Stimulated activated CD8-positive, alpha-beta memory T cell treated with anti-CD3 and anti-CD28 coated beads, Interleukin-15, amount 100 ng/mL, for 1 hour (primary cell): ENCODE measurements around the gene PIK3C2G.

ENCODE experiments used
- DNase-seq: peaks from one replicate; pipeline ENCODE4 v3.0.0-alpha.2; 2020; ENCODE audit warnings: low read depth

Gene PIK3C2G

DNA sequence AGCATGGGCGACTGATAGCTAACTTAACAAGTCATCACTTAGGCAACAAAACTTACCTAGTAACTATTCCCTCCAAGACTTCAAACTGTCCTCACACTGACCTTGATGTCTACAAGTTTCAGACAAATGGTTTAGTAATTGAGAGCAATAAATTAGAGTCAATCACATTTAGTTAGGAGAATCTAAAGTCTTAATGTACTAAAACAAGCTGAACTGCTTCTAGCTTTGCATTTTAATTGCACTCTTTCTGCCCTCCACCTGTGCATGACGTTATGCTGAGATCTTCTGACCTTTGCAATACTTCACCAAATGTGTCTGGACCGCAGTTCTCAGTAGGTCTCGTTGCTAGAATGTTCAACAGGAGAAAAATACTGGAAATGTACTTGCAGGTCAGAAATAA is 158.0 kb downstream of the PIK3C2G start:
- DNase-seq = no peak

DNA sequence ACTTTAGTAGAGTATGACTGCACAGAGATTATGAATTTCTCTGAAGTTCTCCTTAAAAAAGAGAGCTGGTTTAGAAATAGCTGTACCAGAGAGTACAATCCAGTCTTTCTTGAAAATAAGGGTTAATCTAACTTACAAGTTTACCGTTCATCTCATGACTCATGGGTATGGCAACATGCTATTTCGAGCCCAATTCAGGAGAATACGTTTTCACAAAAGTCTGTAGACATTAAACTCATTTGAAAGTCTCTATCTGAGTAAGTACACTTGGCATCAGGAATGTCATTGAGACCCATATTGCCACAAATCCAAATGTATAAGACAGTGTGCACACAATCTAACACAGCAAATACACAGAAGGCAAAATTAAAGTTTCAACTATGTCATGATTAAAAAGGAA is 160.5 kb downstream of the PIK3C2G start:
- DNase-seq = no peak

DNA sequence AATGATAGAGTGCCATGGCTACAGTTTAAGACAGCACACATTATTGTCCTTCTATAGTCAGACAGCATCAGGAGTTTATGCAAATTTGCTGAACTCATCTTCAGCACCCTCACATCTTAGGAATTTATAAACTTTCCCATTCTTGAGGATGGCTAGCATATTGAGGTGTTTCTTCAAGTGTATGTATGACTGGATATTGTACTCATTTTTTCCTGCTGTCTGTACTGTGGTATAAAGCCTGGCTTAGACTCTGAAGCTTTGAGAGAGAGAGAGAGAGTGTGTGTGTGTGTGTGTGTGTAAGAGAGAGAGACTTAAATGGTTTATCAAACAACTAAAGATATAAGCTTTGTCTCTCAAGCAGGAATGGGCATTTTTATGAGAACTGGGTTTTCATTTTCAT is 161.6 kb downstream of the PIK3C2G start:
- no peak for DNase-seq

DNA sequence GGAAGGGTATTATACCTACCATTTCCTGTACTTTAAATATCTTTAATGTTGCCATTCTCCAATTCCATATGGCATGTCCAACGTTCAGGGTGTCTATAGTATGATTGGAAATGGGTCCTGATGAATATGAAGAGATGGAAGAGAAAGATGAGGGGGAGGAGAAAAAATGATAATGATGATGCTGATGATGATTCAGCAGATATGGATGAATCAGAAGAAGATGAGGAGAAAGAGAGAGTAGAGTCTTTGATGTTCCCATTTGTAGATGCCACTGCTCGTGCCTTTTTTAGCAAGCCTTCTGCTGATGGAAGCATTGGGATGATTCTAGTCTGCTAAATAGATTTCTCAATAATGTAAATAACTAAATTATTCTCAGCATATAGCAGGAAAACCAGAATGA is 163.5 kb downstream of the PIK3C2G start:
- DNase-seq = no peak

DNA sequence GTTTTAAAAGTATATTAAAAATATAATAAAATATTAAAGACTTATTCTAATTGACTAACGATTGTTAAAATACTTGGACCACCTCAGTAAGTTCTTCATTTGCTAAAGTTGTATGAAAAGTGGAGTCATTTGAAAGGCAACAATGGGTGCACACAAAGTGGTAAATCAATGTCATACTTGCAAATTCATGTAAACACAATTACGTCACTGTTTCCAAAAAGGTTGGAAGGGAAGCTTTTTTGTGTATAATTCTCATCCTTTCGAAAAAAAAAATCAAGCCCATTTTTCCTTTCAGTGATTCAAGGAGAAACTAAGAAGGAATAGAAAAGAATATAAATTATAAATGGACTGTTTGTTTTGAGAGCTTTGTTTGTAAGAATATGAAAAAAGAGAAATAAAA is 166.2 kb downstream of the PIK3C2G start:
- no peak for DNase-seq

DNA sequence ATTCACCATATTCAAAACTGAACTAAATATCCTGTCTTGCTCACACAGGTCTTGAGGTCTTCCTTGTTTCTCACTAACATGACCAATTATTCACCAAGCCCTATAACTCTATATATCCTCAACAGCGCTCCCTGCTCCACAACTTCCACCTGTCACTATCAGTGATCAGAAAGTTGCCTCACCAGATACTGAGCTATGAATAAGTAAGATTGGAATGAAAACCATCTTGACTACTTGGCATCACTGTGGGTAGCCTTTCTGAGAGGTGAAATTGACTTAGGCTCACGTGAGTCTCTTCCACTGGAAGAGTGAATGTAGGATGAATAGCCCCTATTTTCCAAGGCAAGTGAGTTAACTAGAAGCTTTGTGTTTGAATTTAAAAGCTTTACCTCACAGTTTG is 167.1 kb downstream of the PIK3C2G start:
- DNase-seq = no peak

DNA sequence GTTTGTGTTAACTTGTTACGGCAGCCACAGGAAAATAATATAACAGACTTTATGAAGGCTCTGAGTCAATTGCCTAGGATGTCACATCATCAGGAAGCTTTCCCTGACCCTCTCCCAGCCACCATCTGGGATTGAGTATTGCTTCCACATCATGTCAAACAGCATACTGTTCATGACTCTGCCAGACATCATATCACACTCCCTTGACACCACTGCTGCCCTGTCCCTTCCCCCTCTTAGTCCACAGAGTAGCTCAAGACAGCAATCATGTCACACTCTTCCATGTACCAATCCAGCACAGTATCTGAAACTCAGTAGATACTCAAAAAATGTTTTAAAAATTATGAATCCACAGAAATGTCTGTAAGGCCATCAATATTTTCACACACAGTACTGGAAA is 168.0 kb downstream of the PIK3C2G start:
- no peak for DNase-seq

DNA sequence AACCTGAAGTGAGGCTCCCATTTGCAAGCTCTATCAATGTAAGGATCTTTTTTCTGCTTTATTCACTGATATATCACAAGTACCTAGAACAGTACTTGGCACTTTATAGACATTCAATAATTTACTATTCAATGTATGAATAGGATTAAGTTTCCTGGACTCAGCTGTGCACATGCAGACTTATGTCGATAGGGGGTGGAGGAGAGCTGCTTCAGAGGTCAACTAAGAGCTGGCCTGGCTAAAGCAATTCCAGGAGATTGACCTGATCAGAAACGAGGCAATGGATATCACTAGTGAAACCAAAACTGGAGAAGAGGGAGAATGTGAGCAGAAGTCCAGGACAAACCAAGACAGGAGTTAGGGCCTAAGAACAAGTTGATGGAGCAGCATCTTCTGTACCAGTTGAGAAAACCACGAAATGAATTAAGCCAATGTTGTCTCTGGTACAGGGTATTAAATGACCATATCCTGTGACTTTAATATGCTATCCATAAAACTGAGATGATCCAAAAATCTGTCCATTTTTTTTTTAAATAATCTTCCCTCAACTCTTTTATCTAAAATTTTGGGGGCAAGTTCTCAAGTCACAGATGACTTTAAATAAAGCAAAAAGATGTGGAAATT is 169.2 kb downstream of the PIK3C2G start:
- DNase-seq = no peak

DNA sequence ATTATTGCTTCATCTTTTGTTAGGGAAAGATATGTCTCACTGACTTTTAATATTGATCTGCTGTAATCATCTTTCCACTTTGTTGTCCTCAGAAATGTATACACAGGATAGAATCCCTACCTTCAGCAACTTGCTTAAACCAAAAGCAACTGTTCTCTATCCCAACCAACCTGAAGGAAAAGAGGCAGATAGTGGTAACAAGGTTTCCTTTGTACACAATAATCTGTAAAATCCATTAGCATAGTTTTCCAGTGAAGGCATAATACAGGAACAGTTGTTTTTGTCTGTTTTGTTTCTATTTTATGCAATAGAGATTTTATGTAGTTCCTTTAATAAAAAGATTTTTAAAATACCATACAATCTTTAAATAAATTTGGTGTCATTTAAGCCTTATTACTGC is 170.5 kb downstream of the PIK3C2G start:
- DNase-seq = no peak

DNA sequence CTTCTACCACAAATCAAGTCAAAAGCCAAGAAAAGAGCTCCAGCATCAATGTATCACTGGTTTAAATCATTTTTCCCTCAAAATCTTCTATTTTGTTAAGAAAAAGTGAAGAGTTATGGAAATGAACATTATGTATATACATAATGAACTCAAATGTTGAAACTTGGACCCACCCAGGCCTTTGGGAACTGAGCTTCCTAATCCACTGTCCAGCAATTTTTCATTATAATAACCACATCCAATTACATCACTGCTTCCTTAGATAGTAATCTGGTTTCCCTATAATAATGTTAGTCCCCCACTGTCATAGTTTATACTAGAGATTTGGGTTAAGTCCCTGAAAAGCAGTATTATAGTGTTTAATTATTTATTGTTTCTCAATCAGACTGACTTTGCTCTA is 170.9 kb downstream of the PIK3C2G start:
- DNase-seq = no peak

DNA sequence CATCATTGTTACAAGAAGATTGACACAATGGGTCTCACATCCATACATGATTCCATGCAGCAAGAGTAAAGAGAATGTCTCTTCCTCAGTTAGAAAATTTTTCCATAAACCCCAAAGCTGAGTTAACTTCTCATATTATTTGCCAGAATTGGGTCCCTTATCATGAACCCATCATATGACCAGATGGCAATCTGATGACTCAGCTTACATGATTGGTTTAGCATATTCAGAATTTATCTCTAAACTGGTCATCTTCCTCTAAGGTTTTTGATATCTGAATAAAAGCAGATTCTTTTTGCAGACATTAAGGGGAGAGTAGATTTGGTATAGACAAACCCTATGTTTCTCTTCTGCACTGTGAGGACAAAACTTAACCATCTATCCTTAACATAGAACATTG is 174.9 kb downstream of the PIK3C2G start:
- DNase-seq = no peak

DNA sequence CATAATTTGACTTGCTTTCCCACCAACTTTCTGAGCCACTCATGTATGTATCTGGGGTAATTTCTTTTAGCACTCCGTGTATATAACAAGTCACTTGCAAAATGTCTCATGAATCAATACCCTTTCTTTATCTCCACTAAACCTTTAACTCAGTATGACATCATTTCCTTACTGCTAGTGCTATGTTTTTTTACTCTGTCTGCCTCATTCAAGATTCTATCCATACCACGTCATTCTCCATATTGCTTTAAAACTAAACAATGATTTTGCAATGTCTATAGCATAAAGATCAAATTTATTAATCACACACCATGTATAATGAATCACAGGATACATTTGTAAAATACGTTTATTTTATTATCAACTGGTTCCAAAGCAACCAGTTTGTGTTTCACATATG is 178.2 kb downstream of the PIK3C2G start:
- DNase-seq = no peak

DNA sequence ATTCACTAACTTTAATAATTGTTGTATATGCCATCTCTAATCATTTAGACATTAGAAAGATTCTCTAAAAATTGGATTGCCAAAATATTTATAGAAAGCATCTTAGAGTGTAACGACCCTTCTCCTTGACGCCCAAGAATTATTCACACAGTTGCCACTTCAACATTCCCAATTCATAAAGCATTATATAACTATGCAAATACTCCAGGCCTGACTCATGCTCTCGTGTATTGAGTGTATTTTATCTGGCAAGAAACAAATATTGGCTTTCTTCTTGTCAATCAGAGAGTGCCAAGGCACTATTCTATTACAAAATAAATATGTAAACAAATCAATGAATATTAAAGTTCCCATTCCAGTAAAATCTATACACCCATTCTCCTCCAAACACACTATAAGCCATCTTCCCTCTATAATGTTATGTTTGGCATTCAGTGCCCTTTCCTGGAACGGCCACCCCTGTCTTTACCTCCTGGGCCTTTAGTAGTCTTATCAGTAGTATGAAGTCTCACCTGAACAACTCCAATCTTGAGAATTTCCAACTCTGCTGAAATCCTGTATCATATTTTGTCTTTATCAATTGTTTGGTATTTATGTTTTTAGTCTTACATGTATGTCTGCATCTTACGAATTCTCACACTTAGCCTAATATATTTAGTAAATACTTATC is 182.6 kb downstream of the PIK3C2G start:
- DNase-seq = no peak

DNA sequence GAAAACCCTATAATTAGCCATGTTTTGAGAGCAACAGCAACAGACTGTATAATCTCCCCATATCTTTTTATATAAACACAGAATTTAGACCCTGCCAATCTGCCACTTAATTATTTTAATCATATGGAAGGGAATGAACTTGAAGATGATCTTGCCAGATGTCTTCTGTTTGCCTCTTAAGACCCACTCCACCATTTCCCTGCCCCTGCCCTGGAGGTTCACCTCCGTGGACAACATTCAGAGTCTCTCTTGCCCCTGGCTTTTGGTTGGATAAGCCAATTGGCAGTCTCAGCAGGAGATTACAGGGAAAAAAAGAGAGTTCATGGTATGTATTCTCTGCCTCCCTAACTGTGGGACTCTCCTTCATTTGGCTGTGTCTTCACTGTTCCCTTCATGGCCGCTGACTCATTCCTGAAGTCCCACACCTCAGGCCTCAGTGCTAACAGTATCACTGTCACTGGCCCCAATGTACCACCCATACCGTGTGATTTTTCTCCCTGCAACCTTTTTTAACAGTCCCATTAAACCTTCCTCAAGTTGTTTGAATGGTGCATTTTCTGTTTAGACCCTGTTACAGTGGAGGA is 184.8 kb downstream of the PIK3C2G start:
- DNase-seq = no peak

DNA sequence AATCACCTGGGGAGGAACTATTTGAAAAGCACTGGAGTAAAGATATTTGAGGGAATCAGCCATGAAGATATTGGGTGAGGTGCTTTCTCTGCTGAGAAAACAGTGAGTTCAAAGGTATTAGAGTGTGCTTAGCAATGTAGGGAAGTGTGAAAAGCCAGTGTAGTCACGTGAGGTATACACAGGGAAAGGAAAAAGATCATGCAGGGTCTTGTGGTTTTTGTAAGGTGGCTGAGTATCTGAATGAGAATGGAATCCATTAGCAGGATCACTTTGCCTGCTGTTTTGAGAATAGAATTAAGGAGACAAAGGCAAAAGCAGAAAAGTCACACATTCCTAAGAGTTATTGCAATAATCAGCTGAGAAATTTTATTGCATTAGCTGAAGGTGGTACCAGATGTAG is 193.0 kb downstream of the PIK3C2G start:
- DNase-seq = no peak

DNA sequence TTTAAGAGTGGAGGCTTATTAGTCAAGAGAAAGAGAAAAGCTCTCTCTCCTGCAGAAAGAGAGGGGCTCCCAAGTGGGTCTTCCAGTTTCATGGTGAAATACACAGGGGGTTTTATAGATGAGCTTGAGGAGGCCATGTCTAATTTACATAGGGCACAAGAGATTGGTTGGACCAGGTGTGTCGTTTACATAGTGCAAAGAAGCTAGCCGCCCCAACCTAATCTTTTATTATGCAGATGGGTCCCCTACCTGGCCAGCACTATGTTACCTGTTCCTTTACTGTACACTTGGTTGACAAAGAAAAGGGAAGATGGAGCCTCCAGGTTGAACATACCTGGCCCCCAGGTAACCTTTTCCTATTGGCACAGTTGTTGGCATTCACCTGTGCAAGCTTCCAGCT is 195.0 kb downstream of the PIK3C2G start:
- DNase-seq = no peak

DNA sequence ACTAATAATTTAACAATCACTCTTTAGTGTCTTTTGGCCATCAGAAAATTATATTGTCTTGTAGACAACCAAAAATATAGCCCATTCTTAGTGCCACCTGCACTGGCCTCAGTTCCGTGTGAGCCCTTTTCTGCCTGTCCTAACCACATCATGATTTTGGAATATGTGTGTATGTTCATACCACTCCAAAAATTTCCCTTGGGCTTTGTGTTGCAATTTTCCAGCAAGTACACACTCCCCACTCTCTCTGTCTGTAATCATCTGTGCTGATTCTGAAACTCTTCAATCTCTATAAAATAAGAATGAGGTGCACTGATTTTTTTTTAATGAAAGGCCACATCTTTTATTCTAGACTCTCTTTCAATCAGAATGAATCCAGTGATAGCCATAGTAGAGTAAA is 196.0 kb downstream of the PIK3C2G start:
- DNase-seq = no peak

DNA sequence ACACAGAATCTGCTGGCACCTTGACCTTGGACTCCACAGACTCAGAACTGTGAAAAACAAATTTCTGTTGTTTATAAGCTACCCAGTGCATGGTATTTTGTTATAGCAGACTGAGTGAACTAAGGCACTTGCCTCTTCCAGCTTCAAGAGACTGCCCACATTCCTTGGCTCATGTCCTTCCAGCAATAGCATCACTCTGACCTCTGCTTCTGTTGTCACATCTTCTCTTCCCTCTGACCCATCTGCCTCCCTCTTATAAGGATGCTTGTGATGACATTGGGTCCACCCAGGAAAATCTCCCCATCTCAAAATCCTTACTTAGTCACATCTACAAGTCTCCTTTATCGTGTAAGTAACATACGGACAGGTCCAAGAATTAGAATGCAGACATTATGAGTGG is 200.4 kb downstream of the PIK3C2G start:
- DNase-seq = no peak

DNA sequence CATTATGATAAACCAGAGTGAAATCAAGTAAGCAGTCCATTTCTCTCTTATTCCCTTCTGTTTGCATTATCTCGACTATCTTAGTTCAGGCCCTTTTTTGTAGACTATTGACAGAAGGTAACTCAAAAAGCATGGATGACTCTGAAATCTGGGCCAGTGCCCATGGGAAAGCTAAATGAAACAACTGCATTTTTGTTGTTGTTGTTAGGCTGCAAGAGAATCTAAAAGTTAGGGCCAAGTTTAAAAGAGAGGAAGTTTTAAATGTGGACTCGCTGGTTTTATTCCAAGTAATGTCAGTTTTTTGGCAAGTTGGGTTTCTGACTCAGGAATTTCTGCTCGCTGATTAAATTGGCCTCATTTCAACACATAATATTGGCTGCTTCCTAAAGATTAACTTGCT is 201.1 kb downstream of the PIK3C2G start:
- no peak for DNase-seq

DNA sequence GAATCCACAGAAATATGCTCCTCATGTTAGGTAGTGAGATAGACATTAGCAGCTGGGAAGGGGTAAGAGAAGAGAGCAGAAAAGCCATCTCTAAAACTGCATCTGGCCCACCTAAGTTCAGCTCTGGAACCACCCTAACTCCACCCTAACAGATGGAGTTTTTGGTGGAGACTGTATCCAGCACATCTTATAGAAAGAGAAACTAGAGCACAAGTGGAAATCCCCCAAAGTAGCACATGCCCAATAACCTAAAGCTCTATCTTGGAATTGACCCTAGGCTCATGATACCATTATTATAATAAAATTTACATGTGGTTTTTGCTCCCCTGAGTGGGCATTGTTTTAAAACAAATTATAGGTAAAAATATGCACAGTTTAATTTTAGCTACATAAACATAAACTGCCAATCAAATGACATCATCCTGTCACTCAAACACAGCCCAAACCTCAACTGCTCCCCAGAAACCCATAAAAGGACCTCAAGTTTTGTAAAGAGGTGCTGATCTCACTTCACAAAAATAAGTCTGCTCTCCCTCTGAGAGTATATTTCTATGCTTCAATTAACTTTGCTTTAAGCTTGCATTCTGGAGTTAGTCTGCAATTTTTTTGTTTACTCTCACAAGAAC is 206.4 kb downstream of the PIK3C2G start:
- DNase-seq = no peak

DNA sequence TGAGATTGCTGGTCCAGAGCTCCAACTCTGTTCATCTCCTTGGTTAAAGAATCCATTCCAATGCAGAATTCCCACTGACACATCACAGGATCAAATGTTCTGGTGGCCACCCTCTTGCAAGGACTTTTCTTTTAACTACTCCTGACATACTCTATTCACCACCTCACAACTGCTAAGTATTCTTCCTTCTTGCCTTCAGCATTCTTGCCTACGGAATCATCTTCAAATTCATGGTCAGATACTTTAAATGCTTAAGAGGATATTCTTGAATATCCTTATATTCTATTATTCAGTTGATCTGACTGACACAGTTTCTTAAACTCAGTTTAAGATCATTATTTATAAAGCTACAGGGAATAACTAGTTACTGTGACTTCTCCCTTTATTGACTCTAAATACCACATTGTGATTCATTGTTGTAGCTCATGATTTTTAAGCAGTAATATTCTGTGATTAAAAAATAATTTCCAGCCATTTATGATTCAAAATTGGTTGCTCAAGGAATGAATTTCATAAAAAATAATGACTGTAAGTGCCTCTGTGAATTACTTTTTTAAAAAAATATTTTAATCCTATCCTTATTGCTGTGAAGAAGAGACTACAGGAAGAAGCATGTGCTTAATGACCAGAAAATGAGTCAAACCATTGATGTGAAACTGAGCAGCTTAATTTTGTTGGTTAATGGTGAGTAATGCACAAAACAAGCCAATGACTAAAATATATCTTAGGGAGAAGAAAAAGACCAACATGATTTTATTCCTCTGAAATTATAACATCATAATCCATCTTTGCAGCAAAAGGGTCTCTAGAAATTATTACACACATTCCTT is 207.1 kb downstream of the PIK3C2G start:
- no peak for DNase-seq

DNA sequence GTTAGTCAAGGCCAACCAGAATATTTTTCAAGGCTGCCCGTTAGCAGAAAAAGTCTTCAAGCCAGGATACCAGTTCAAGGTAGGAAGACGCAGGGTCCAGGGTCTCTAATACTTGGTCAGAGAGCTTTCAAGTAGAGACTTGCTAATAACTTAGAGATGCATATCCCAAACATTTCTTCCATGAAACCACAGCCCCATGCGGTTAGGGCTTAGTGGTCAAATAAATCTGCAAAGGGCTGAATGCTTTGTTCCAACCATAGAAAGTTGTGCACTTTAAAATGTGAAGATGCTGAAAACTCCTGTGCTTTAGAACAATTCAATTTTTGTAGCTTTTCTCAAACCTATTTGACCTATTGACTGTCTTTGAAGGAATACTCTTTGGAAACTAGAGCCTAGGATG is 208.9 kb downstream of the PIK3C2G start:
- no peak for DNase-seq

DNA sequence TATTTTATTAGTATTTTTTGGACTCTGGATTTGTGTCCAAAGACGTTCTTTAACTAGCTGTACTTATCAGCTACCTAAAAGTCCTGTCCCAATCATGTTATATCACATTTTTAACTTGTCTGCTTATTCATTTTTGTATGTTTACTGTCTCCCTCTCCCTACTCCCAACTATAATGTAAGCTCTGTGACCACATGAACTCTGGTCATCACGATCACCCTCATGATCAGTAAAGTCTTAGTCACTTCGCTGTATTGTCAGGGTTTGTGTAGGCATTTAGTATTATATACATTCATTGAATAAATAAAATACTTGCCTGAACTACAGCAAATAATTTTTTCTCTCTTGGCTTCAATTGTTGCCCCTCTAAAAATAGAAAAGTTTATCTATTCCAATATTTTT is 211.0 kb downstream of the PIK3C2G start:
- no peak for DNase-seq
